Right forelimb (tissue), 1 donor: Measurements from ENCODE around the gene FLNA.
"Not testable (repeated sequence)": the region's sequence is repeated elsewhere in the genome, so short reads cannot be mapped to it uniquely, and the experiment has no call there.

ENCODE experiments used
- DNase-seq: peaks from one replicate; pipeline ENCODE4 v3.0.0-alpha.2; 2018

FLNA gene

DNA sequence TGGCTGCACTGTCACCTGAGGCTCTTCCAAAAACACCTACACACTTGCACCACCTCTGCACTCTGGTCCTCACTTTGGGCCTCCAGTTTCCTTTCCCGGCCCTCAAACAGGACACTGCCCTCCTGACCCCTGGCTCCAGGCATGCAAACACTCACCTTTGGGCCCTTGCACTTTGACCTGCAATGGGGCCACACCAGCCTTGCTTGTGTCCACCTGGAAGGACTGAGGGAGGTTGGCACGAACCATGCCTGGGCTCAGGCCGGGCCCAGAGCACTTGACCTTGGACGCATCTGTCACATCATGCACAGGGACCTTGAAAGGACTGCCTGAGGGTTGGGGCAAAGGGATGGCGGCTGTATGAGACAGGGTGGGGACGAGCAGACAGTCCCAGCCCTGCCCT lies 15.6 kb downstream of the FLNA start:
- no peak for DNase-seq

DNA sequence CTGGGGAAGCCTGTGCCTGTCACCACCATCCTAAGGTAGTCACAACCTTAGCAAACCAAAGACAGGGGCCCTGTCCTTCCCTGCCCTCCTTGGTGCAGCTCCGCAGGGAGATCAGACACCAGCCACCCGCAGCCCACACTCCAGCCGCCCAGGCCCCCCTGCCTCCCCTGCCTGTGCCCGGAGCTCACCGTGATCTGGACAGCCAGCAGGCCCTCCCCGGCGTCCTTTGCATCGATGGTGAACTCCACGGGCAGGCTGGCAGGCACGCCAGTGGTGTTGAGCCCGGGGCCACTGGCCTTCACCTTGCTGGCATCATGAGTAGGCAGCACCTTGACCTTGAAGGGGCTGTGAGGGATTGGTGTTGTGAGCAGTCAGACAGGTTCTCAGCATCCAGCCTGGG lies 16.4 kb downstream of the FLNA start:
- DNase-seq, result no peak

DNA sequence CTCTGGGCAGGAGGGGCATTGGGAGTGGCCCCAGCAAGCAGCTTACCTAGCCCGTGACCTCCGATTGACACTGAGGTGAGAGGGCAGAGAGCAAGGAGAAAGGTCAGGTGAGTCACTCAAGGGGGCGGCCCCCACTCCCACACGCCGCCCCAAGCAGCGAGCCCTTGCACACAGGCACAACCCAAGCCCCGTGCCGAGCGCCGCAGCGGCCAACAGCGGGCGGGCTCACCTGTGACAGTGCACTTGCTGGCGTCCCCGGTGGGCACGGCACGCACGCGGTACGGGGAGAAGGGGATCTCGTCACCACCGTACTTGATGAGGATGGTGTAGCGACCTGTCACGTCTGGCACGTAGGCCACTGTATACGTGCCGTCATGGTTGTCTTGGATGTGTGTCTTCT lies 17.2 kb downstream of the FLNA start:
- DNase-seq, result no peak

DNA sequence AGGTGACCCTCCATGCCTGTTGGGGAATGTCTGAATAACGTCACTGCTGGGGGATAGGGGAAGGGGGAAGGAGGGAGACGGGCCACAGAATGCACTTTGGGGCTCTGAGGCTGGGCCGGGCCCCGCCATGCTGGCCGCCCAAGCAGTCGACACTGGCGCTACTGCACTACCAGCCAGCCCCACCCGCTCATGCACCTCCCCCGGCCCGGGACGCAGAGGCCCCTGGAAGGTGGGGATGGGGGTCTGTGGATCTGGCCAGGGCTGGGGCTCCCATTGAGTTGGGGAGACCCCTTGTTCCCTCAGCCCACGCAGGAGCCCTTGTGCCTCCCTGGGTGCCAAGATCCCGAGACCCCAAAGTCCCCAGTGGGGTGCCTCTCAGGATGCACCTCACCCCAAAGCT lies 17.8 kb downstream of the FLNA start:
- no peak for DNase-seq

DNA sequence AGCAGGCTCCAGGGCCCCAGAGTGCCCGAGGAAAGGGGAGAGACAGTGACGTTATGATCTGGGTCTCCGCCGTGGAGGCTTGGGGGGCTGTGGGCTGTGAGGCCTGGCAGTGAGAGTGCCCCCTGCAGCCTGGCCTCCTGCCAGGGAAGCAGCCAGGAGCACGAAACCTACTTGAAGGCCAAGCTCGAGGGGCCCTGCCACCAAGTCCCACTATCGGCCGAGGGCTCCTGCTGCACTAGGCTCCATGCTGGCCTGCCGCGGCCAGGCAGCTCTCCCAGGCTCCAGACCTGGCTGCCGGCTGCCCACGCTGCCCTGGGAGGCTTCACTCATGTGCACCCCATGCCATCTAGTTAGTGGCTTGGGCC lies 18.7 kb downstream of the FLNA start:
- DNase-seq, result no peak

DNA sequence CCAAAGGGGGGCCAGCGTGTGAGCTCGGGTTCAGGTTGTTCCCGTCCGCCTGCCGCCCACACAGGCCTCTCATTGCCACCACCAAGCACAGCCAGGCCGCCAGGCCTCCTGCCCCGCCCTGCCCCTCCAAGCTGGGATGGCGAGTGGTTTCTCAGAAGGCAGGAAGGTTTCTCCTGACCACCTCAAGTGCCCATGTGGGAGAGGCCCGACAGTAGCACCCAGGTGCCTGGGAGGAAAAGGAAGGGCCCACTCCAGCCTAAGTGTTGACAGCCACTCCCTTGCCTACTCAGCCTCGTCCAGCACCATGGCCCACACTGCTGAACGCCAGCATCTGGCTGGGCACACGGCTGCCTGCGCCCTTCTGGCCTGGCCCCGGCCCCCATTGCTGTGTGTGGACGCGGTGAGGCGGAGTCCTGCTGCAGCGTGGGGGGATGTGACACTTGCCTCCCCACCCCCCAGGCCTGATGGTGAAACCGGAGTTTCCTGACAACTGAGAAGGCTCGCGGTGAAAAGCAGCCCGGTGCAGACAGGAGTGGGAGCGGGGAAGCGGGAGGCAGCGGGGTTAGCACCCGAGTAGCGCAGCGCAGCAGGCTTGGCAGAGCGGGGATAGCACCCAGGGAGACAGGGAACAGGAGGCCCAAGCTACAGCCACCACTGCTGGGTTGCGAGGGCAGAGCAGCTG lies 19.2 kb downstream of the FLNA start:
- no peak for DNase-seq

DNA sequence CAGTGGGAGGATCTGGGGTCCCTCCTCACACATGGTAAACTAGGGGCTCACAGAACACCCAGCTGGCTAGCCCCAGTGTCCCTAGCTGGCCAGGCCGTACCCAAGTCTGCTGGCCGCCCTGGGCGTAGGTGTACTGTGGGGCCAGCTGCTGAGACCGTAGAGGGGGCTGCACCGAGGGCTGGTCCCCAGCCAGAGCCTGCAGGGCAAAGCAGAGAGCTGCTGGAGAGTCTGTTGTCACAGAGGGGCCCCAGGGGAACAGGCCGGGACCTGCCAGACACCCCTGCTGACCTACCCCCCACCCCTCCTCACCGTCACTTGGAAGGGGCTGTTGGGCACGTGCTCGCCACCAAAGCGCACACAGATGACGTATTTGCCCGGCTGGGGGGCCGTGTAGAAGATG lies 19.9 kb downstream of the FLNA start:
- DNase-seq, result no peak

DNA sequence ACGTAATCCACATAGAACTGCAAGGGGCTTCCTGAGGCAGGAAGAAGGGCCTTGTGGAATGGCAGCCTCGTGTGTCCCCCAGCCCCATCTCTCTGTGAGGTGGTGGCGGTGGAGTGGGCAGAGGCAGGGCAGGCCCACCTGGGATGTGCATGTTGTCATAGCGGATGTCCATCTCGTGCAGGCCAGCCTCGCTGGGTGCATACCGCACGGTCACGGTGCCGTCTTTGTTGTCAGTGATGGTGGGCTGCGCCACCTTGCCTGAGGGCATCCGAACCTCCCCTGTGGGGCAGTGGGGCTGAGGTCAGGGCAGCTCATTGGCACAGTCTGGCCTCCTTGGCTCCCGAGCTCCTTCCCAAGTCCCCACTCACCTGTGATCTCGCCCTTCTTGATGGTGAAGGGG lies 20.4 kb downstream of the FLNA start:
- DNase-seq, result no peak

DNA sequence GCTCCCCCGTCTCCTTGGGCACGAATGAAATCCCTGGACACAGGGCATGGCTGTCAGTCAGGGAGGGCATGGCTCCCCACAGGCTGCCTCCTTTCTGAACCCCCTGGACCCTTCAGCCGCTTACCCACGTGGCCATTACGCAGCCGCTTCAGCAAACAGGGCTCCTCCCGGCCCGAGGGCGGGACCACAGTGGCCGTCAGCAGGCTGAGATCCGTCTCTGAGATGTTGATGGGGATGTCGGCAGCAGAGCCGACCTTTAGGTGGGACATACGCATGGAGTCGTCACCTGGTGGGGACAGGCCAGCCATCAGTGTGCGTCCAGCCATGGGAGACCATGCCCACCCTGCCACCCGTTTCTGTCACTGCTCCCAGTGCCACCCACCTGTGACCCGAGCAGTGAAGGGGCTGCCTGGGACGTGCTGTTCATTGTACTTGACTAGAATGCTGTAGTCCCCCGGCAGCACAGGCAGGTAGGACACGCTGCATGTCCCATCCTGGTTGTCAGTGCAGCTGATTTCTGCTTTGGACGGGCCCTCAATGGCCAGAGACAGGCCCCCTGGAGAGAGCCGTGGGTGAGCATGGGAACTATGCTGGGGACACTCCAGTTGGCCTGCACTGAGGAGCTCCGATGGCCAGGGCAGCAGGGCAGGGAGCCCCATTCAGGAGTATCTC lies 21.1 kb downstream of the FLNA start:
- DNase-seq, result no peak

DNA sequence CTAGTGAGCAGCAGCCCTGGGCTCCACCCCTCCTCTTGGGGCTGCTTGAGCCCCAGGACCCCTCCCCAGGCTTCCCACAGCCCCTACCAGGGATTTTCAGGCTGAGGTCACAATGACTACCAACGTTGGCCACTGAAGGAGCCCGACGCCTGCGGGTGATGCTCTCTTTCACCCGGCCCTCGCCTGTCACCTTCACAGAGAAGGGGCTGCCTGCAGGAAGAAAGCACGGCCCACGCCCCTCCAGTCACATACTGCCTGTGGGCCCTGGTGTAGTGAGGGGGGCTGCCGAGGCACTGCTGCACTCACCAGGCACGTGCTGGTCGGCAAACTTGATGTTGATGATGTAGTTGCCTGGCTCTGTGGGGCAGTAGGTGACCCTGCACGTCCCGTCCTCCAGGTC lies 22.0 kb downstream of the FLNA start:
- DNase-seq, result no peak

DNA sequence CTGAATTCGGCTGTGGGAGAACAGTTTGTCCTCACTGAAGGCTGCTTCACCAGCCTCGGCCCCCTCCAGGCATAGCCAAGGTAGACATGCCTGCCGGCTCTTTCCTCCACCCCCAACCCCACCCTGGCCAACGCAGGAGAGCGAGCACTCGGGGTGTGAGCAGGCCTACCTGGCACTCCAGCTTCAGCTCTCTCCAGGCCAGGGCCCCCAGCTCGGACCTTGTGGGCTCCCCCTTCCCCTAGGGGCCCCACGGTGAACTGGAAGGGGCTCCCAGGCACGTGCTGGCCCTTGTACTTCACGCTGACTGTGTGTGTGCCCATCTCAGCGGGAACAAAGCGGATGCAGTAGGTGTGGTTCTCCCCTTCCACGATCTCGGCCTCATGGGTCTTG lies 22.4 kb downstream of the FLNA start:
- DNase-seq, result no peak

DNA sequence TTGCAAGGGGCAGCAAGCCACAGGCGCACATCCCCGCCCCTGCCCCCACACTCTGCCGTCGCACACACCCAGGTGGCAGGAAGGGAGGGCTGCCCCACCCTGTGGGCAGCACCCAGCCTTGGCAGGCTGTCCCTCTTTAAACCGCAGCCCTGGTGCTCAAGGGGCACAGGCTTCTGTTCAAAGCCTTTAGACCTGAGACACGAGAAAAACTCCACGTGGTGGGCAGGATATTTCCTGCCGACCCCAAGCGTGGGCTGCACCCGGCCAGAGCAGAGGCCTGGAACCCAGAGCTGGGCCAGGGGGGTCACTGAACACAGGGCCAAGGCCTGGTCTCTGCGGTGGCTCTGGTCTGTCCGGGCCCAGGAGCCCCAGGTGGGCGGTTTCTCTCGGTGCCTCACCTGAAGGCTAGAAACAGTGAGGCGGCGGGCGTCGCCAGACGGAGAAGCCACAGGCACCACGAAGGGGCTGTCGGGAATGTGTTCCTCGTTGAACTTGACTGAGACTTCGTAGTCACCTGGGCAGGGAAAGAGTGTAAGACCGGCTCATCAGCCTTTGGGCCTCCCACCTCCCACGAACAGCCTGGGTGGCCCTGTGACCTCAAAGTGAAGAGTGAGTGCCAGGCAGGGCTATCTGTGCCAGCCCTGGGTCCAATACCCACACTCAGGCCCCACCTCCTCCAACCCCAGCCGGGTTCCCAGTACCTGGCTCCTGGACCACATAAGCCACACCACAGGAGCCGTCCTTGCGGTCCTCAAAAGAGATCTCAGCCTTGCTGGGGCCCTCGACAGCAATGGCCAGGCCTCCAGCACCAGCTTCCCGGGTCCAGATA lies 23.0 kb downstream of the FLNA start:
- no peak for DNase-seq

DNA sequence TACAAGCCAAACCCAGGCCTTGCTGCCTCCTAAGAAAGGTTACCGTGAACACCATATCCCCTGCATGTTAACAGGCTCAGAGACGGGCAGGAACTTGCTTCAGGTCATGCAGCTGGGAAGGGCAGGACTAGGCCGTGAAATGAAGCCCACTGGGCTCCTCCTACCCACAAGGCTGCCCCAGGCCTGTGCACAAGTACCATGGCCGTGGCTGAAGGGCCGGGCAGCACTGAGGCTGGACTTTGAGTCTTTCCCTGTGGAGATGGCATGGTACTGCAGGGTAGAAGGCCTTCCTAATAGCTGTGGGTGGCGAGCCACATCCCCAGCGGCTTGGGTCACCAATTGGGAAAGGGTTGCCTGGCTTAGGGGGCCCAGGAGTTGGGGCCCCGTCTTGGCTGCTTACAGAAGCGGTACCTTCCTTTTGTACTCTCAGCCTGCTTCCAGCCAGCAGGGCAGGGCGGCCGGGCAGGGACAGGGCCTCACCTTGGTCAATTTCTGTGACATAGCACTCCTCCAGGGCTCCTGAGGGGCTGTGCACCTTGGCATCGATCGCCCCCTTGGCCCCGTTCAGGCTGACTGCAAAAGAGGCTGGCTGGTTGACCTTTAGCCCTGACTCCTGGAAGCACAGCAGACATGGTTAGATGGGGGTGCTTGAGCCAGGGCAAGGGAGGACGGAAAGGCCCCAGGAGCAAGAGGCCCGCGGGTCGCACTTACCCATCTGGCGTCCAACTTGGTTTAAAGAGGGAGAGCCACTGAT lies 23.8 kb downstream of the FLNA start:
- no peak for DNase-seq

DNA sequence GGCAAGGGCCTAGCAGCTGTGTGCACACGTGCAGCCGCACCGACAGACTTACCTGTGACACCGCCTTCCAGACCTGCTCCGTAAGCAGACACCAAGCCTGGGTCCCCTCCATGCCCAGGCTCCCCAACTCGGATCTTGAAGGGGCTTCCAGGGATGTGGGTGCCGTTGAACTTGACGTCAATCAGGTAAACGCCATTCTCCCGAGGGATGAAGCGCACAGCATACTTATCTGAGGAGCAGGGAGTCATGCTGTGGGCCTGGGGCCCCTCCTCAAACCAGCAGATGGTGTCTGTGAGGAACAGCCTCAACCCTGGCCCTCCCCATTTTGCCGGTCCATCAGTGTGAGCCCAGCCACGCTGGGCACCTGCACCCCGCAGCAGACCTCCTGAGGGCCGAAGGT lies 24.5 kb downstream of the FLNA start:
- DNase-seq, result no peak

DNA sequence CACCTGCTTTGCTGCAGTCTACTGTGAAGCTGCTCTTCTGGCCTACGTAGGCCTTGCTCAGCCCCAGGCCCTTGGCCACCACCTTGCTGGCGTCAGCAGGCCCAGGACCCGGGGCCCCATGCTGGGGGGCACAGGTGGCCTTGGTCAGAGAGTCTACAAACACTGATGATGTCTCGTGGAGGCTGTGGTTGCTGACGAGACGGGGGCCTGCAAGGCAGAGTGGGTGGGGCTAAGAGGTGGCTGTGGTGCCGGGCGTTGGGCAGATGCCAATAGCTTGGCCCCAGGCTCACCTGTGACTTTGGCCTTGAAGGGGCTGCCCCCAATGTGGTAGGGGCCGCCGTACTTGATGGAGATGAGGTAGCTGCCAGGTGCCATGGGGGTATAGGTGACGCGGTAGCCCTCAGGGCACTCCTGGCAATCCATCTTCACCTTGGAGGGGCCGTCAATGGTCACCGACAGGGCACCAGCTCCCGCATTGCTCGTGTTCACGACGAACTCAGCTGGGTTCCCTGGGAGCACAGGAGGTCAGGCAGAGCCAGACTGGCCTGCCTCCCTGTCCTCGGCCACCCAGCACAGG lies 25.0 kb downstream of the FLNA start:
- DNase-seq, result no peak

DNA sequence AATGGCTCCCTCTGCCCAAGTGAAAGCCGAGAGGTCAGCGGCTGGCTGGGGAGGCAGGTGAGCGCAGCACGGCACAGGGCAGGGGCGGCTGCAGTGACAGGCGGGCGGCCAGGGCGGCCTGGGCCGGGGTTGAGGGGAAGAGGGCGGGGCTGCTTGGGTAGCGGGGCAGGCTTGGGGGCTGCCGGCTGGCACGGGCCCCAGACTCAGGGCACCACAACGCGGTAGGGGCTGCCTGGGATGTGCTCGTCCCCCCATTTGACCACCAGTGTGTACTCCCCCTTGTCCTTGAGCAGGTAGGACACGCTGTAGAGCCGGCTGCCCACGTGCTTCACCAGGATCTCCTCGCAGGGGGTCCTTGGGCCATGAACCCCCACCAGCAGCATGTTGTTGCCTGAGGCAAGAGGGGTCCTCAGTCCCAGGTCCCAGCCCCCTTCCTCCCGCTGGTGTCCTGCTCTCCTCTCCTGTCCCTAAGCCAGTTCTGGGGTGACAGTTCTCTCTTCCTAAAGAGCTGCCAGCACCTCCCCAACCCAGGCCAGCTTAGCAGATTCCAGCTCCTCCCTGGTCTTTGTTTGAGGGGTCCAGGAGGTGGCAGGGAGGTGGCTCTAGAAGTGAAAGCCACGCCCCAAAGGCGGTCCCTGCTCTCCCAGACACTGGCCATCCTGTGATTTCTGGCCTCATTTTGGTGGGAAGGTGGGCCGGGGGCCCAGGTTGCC lies 25.6 kb downstream of the FLNA start:
- DNase-seq, result no peak

DNA sequence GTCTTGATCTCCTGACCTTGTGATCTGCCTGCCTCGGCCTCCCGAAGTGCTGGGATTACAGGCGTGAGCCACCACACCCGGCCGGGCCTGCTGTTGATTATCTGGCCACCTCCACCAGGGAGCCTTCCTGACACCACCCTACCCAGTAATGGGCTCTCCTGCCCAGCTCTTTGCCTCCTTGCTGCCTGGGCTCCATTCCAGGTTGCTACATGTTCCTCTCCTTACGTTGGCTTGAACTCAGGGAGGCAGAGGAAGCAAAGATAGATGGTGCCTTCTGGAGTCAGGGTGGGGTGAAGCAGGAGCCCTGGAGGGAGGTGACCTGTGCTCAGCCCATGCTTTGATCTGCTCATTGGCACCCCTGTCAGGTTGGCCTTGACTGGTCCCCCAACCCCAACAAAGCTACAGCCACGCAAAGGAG lies 26.3 kb downstream of the FLNA start:
- DNase-seq, result no peak

DNA sequence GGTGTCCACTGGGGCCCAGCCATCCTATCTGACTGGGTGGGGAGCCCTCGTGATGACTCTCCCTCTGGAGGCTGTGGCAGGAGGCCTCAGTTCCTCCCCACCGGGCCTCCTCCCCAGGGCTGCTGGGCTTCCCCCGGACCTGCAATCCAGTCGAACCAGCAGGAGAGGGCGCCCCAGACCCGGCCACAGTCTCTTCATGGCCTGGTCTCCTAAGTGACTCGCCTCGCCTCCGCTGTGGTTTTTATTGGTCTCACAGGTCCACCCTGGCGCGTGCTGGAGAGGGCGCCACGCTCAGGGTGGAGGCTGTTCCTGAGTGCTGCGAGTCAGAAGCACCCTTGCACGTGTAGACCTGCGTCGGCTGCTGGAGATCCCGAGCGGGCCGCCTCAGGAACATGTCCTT lies 30.8 kb downstream of the FLNA start:
- DNase-seq, result not testable (repeated sequence)

DNA sequence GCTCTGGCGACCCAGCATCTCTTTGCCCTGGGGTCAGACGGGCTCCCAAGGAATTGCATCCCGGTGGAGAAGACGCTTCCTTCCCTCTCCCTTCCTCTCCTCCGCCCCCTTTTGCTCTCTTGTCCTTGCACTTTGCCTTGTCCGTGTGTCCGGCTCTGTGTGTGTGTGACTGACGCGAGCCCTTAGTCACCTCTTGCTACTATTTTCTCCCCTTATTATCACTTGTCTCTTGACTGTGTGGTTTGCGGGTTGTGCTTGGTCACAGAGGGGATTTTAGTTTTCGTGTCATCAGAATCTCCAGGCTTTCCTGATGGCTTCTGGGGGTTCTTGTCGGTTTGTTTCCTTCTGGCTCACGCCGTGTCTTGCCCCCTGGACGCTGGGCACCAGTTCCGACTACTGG lies 31.4 kb downstream of the FLNA start:
- not testable (repeated sequence) for DNase-seq

DNA sequence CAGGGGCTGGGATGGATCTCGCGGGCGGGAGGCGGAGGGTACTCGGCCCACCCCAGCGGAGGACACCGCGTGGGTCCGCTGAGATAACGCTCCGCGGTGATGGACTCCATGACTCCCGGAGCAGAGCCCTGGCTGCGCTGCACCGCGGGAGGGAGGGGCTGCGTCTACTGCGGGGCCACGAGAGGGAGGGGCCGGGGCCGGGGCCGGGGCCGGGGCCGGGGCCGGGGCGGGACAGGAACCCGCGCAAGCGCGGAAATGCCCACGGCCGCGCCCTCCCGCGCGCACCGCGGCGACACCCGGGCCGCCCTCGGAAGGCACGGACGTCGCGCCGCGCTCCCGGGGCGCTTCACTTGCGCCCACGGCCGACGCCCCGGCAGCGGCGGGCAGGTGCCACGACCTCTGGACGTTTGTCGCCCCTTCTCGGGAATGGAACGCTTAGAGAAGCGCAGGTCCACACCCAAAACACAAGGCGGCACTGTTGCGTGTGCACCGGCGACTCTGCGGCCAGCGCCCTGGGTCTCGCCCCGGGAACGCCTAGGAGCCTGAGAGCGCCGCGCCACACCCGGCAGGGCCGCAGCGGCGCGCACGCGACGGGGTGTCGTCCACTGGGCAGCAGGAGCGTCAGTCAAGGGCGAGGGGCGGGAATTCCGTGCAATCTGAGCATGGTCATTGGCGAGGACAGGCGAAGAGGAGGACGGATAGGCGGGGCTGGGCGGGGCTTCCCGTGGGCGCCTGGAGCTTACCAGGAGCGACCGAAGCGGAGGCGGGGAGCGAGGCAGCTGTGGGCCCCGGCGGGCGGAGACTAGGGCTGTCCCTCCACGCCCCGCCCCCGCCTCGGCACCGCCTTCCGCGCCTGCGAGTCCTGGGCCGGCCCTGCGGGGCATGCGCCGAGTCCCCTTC lies 32.8 kb downstream of the FLNA start:
- DNase-seq, result not testable (repeated sequence)

DNA sequence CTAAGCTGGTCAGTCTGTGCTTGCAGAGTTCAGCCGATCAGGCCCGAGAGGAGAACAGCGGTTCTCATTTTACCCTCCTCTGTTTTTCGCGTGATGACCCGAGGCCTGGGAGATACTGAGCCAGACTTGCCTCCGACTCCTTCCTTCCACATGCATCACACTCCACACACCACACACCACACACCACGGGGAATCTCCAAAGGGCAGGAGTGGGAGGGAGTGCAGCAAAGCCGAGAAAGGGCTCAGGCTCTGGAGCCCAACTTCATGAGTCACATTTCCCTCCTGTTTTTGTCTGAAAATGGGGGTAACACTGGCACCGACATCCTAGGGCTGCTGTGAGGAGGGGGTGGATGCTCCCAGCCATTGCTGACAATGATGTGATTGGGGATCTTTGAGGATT lies 39.9 kb downstream of the FLNA start:
- no peak for DNase-seq
